ENCODE data around the gene ZNHIT6. TPM values are rescaled to one million over a fixed set of nuclear protein-coding genes. Genes with fewer than 3 reads are reported as not detected.

Gene ZNHIT6
- polyA plus RNA-seq, 3 donors, result 1.7 to 3.2 (median 2.0) TPM

DNA sequence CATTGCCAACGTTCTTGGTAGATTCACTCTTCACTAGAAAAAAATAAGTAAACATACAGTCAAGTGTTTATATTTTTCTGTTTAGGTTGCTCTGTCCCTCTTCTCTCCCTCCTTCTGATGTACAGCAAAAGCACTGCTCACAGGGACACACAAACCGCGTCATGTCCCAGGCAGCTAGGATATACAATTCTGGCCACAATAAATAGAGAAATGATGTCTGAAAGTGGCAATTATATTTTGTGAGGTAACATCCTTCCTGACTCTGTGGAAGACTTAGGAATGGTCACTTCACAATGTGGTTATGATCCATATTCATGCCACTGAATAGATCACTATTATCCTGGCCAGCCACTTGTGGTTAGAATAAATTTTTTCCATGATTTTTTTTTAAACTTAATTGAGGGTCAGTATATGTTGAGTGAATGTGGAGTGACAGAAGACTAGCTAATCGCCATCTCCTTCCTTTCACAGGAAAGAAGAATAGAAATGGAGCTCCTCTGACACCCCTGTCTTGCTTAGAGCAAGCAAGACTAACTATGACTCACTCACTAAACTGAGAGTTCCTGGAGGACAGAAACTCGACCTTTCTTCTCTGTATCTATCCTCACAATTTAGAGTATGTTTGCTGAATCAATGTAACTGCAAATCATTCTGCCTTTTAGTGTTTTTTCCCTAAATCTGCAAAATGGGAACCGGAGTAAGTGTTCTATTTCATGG, 54.0 kb downstream of the ZNHIT6 start:
- no peaks in the 10 kb centered on the region for H3K4me1 Mint-ChIP-seq
- H3K4me3 ChIP-seq (replicated peaks in 1 of 3; ENCODE audit: low read depth in 2 of 3, low read length in 3 of 3), result no peak overlapping the region
- WGBS (ENCODE audit: insufficient coverage), result no CpG with 5 or more reads among the region's 6 CpGs
- no peaks in the 10 kb centered on the region for H3K79me2 ChIP-seq (ENCODE audit: insufficient read depth, low read length)
- no peak overlapping the region for H3K4me2 ChIP-seq (replicated peaks; ENCODE audit: extremely low read depth, low read length, poor library complexity, severe bottlenecking)
- no peak overlapping the region for H3K9ac ChIP-seq (ENCODE audit: insufficient read depth, low read length, poor library complexity, severe bottlenecking)
- no peak overlapping the region for H3K27ac ChIP-seq (ENCODE audit: low read depth in 1 of 2, low read length in 2 of 2)
- no peaks in the 10 kb centered on the region for H3K4me1 ChIP-seq (ENCODE audit: control insufficient read depth in 1 of 2, insufficient read depth in 2 of 2, low read length in 2 of 2)
- TF ChIP-seq, protein P1, sequence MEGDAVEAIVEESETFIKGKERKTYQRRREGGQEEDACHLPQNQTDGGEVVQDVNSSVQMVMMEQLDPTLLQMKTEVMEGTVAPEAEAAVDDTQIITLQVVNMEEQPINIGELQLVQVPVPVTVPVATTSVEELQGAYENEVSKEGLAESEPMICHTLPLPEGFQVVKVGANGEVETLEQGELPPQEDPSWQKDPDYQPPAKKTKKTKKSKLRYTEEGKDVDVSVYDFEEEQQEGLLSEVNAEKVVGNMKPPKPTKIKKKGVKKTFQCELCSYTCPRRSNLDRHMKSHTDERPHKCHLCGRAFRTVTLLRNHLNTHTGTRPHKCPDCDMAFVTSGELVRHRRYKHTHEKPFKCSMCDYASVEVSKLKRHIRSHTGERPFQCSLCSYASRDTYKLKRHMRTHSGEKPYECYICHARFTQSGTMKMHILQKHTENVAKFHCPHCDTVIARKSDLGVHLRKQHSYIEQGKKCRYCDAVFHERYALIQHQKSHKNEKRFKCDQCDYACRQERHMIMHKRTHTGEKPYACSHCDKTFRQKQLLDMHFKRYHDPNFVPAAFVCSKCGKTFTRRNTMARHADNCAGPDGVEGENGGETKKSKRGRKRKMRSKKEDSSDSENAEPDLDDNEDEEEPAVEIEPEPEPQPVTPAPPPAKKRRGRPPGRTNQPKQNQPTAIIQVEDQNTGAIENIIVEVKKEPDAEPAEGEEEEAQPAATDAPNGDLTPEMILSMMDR (IDR thresholded peaks at IDR 0.05), result no peak
- H3K27me3 ChIP-seq (ENCODE audit: control insufficient read depth in 2 of 2, insufficient read depth in 2 of 2, low read length in 2 of 2), result no peaks in the 10 kb centered on the region
- H3K36me3 ChIP-seq (replicated peaks in 1 of 2; ENCODE audit: control insufficient read depth in 1 of 2, insufficient read depth in 2 of 2, low read length in 2 of 2), result peaks cover 19 to 64% of the 10 kb centered on the region in 2 donors
- H3K27me3 Mint-ChIP-seq (ENCODE audit: low read depth in 3 of 3), result no peaks in the 10 kb centered on the region
- intact Hi-C loops (cut with micrococcal nuclease), result no loop called here
- no peak for DNase-seq
- peaks cover 42 to 53% of the 10 kb centered on the region in 2 donors for H3K36me3 Mint-ChIP-seq
- H3K9me3 ChIP-seq (replicated peaks in 1 of 2; ENCODE audit: control insufficient read depth in 1 of 2, insufficient read depth in 1 of 2, low read length in 2 of 2), result peaks cover 0 to under 1% of the 10 kb centered on the region in 2 donors
- no peak overlapping the region for H2AFZ ChIP-seq (ENCODE audit: insufficient read depth, low read depth, low read length, poor library complexity, severe bottlenecking)
- peaks cover 0 to 4% (median under 1%) of the 10 kb centered on the region in 7 donors for H3K9me3 Mint-ChIP-seq
- H3K4me3 Mint-ChIP-seq, result no peak overlapping the region
- H4K20me1 ChIP-seq (ENCODE audit: insufficient read depth, low read length), result no peaks in the 10 kb centered on the region
- H3K27ac Mint-ChIP-seq, result no peak overlapping the region

GRCh38 chr1:85652327-85652726, 55.9 kb downstream of the ZNHIT6 start:
- peaks cover 5 to 13% (median 8%) of the 10 kb centered on the region in 7 donors for H3K9me3 Mint-ChIP-seq
- DNase-seq, result no peak
- Histone ChIP-seq H3K36me3 (replicated peaks in 1 of 2; ENCODE audit: control insufficient read depth in 1 of 2, insufficient read depth in 2 of 2, low read length in 2 of 2) (peaks cover 19 to 70% of the 10 kb centered on the region in 2 donors), H3K27me3 (ENCODE audit: control insufficient read depth in 2 of 2, insufficient read depth in 2 of 2, low read length in 2 of 2) (no peaks in the 10 kb centered on the region), H3K79me2 (ENCODE audit: insufficient read depth, low read length) (no peaks in the 10 kb centered on the region), H3K4me1 (ENCODE audit: control insufficient read depth in 1 of 2, insufficient read depth in 2 of 2, low read length in 2 of 2) (no peaks in the 10 kb centered on the region), H4K20me1 (ENCODE audit: insufficient read depth, low read length) (no peaks in the 10 kb centered on the region), H3K27ac (ENCODE audit: low read depth in 1 of 2, low read length in 2 of 2) (no peak overlapping the region), H3K9ac (ENCODE audit: insufficient read depth, low read length, poor library complexity, severe bottlenecking) (no peak overlapping the region), H3K4me2 (replicated peaks; ENCODE audit: extremely low read depth, low read length, poor library complexity, severe bottlenecking) (no peak overlapping the region), H2AFZ (ENCODE audit: insufficient read depth, low read depth, low read length, poor library complexity, severe bottlenecking) (no peak overlapping the region), H3K4me3 (replicated peaks in 1 of 3; ENCODE audit: low read depth in 2 of 3, low read length in 3 of 3) (no peak overlapping the region), H3K9me3 (replicated peaks in 1 of 2; ENCODE audit: control insufficient read depth in 1 of 2, insufficient read depth in 1 of 2, low read length in 2 of 2) (peaks cover 5 to 14% of the 10 kb centered on the region in 2 donors)
- H3K27me3 Mint-ChIP-seq (ENCODE audit: low read depth in 3 of 3), result no peaks in the 10 kb centered on the region
- H3K4me3 Mint-ChIP-seq, result no peak overlapping the region
- 100% methylated on average over 1 of the region's 3 CpGs for WGBS (ENCODE audit: insufficient coverage)
- H3K4me1 Mint-ChIP-seq, result no peaks in the 10 kb centered on the region
- TF ChIP-seq, protein P1 (IDR thresholded peaks at IDR 0.05), result no peak
- intact Hi-C loops (cut with micrococcal nuclease), result no loop called here
- no peak overlapping the region for H3K27ac Mint-ChIP-seq
- H3K36me3 Mint-ChIP-seq, result peaks cover 48 to 66% of the 10 kb centered on the region in 2 donors

All from CD14-positive monocyte (primary cell).